H4 (cell line): Measurements from ENCODE around the gene SND1. TPM values are rescaled to one million over a fixed set of nuclear protein-coding genes. Genes with fewer than 3 reads are reported as not detected.

Experiments
- DNase-seq: peaks from one replicate; pipeline ENCODE4 v3.0.0-alpha.2; 2015; ENCODE audit warnings: low spot score
- total RNA-seq: library from RNA; depleted of rRNA; stranded (reverse); fragments of >200 nt; shearing (Covaris generic); gene quantifications from 2 replicates; pipeline ENCODE4 v1.2.3, GENCODE V29; 2014

Gene SND1
- total RNA-seq, 1 experiment from 2014 or later = 153 TPM

GRCh38 chr7:127730658-127731276 is 78.8 kb downstream of the SND1 start:
- no peak for DNase-seq

- no peak for DNase-seq
Observed at GRCh38 chr7:127731431-127732080, 79.6 kb downstream of the SND1 start.

- no peak for DNase-seq
Observed at GRCh38 chr7:127732306-127732705, 80.3 kb downstream of the SND1 start.

- DNase-seq = no peak
Observed at GRCh38 chr7:127733986-127734385, 82.0 kb downstream of the SND1 start.

GRCh38 chr7:127736511-127736910 is 84.5 kb downstream of the SND1 start:
- DNase-seq = no peak

- no peak for DNase-seq
Observed at GRCh38 chr7:127738859-127739258, 86.9 kb downstream of the SND1 start.

- no peak for DNase-seq
Observed at GRCh38 chr7:127741764-127742375, 89.9 kb downstream of the SND1 start.

GRCh38 chr7:127745445-127745844 is 93.5 kb downstream of the SND1 start:
- DNase-seq = no peak

GRCh38 chr7:127751062-127751461 is 99.1 kb downstream of the SND1 start:
- DNase-seq = no peak

- DNase-seq = no peak
Observed at GRCh38 chr7:127751490-127752448, 99.8 kb downstream of the SND1 start.

GRCh38 chr7:127752829-127753228 is 100.8 kb downstream of the SND1 start:
- DNase-seq = no peak

GRCh38 chr7:127754457-127754856 is 102.5 kb downstream of the SND1 start:
- DNase-seq = no peak

GRCh38 chr7:127755521-127755920 is 103.5 kb downstream of the SND1 start:
- DNase-seq = no peak

- DNase-seq = no peak
Observed at GRCh38 chr7:127755965-127756364, 104.0 kb downstream of the SND1 start.

GRCh38 chr7:127758105-127758504 is 106.1 kb downstream of the SND1 start:
- DNase-seq = no peak

GRCh38 chr7:127758845-127759244 is 106.9 kb downstream of the SND1 start:
- no peak for DNase-seq

- DNase-seq = no peak
Observed at GRCh38 chr7:127759945-127760421, 108.0 kb downstream of the SND1 start.

GRCh38 chr7:127760436-127761031 is 108.5 kb downstream of the SND1 start:
- no peak for DNase-seq

- no peak for DNase-seq
Observed at GRCh38 chr7:127761196-127761595, 109.2 kb downstream of the SND1 start.

GRCh38 chr7:127764681-127765080 is 112.7 kb downstream of the SND1 start:
- no peak for DNase-seq

- no peak for DNase-seq
Observed at GRCh38 chr7:127765150-127765549, 113.2 kb downstream of the SND1 start.
